ENCODE measurements around the gene UNC13D. TPM values are rescaled to one million over a fixed set of nuclear protein-coding genes. Genes with fewer than 3 reads are reported as not detected.
"Not testable (repeated sequence)": the region's sequence is repeated elsewhere in the genome, so short reads cannot be mapped to it uniquely, and the experiment has no call there.

Gene UNC13D
- total RNA-seq, 1 experiment from 2014 or later = 20.2 TPM

- Histone ChIP-seq H3K9me3 (ENCODE audit: control insufficient read depth in 1 of 2, insufficient read depth in 1 of 2, low read depth in 1 of 2, low read length in 2 of 2) (no peaks in the 10 kb centered on the region), H2AFZ (ENCODE audit: low read depth, low read length, poor library complexity, severe bottlenecking) (peak overlapping the region; percentile 43), H3K36me3 (ENCODE audit: control insufficient read depth in 1 of 2, insufficient read depth in 2 of 2, low read length in 2 of 2) (peaks cover 0 to 4% of the 10 kb centered on the region in 2 experiments; a peak in 1 of 4 replicates), H3K9ac (ENCODE audit: low read length) (peak overlapping the region; percentile 31), H3K9me2 (ENCODE audit: insufficient read depth) (no peaks in the 10 kb centered on the region), H4K20me1 (ENCODE audit: insufficient read depth) (no peaks in the 10 kb centered on the region), H3K27me3 (ENCODE audit: insufficient read depth, low read length) (no peaks in the 10 kb centered on the region), H3K27ac (ENCODE audit: low read depth, low read length) (peak overlapping the region; percentile 54; the same call in 1 of the 2 replicates), H3K4me1 (ENCODE audit: control insufficient read depth in 1 of 2, insufficient read depth in 2 of 2, low read length in 2 of 2) (peaks cover 46 to 59% of the 10 kb centered on the region in 2 experiments), H3K4me2 (ENCODE audit: low read length) (peak overlapping the region; percentile 44), H3K79me2 (ENCODE audit: insufficient read depth, low read length) (no peaks in the 10 kb centered on the region; the same call in 1 of the 2 replicates), H3K4me3 (replicated peaks in 1 of 2; ENCODE audit: low read depth in 1 of 2, low read length in 2 of 2) (no peak overlapping the region)
- no TSS peak for BruUV-seq (replicated peaks)
- TF ChIP-seq ZBTB33 (IDR thresholded peaks at IDR 0.05; ENCODE audit: extremely low read depth, insufficient replicate concordance, low read length) = no peak
- 0 out of 2 replicates have a peak, but pooled peaks have one; percentile 15 for TF ChIP-seq ZFX (IDR thresholded peaks at IDR 0.05)
- ATAC-seq (no peak), DNase-seq (ENCODE audit: low read depth, low spot score) (no peak)
- intact Hi-C loops (cut with micrococcal nuclease) = no loop called here
- POLR2A ChIA-PET = interaction anchor here (0.6 to 5.0 kb wide), 5 partner anchors 14 to 93 kb away, joined by 3 to 27 read pairs (median 7); partner anchors contain the start of genes TRIM65 and WBP2
- CTCF ChIA-PET = interaction anchor here (2.1 to 5.0 kb wide), 2 partner anchors 9 to 14 kb away, joined by 5 to 52 read pairs; partner anchors contain the start of gene WBP2
- RAD21 ChIA-PET (ENCODE audit: low non-redundant PET in 1 of 2, low total read pairs in 2 of 2, uncharacterized antibody in 2 of 2, unreplicated experiment in 2 of 2) = no interaction called here
These were observed 25.3 kb upstream of the UNC13D start for GRCh38 chr17:75869282-75870141.

GRCh38 chr17:75868730-75869281 lies 24.6 kb upstream of the UNC13D start:
- intact Hi-C loops (cut with micrococcal nuclease); H3K9me2 ChIP-seq (ENCODE audit: insufficient read depth); RAD21 ChIA-PET (ENCODE audit: low non-redundant PET in 1 of 2, low total read pairs in 2 of 2, uncharacterized antibody in 2 of 2, unreplicated experiment in 2 of 2); H3K36me3 ChIP-seq (ENCODE audit: control insufficient read depth in 1 of 2, insufficient read depth in 2 of 2, low read length in 2 of 2); H4K20me1 ChIP-seq (ENCODE audit: insufficient read depth); H3K27me3 ChIP-seq (ENCODE audit: insufficient read depth, low read length); ATAC-seq; DNase-seq (ENCODE audit: low read depth, low spot score); H3K9me3 ChIP-seq (ENCODE audit: control insufficient read depth in 1 of 2, insufficient read depth in 1 of 2, low read depth in 1 of 2, low read length in 2 of 2); H3K79me2 ChIP-seq (ENCODE audit: insufficient read depth, low read length); BruUV-seq (replicated peaks); H3K9ac ChIP-seq (ENCODE audit: low read length); H3K4me3 ChIP-seq (replicated peaks in 1 of 2; ENCODE audit: low read depth in 1 of 2, low read length in 2 of 2): not testable (repeated sequence)
- CTCF ChIA-PET = interaction anchor here (2.1 kb wide), 1 partner anchor 14 kb away, joined by 5 read pairs; the partner anchor contains the start of gene WBP2
- Histone ChIP-seq H3K4me2 (ENCODE audit: low read length) (peak overlapping the region; percentile 44; the same call in 1 of the 2 replicates), H3K27ac (ENCODE audit: low read depth, low read length) (peak overlapping the region; percentile 54; the same call in 1 of the 2 replicates), H2AFZ (ENCODE audit: low read depth, low read length, poor library complexity, severe bottlenecking) (peak overlapping the region; percentile 43), H3K4me1 (ENCODE audit: control insufficient read depth in 1 of 2, insufficient read depth in 2 of 2, low read length in 2 of 2) (peaks cover 44 to 55% of the 10 kb centered on the region in 2 experiments)
- POLR2A ChIA-PET = interaction anchor here (1.0 kb wide), 1 partner anchor 14 kb away, joined by 3 read pairs; the partner anchor contains the start of gene WBP2

- H3K4me2 ChIP-seq (ENCODE audit: low read length); H3K27ac ChIP-seq (ENCODE audit: low read depth, low read length); ATAC-seq; H3K9me3 ChIP-seq (ENCODE audit: control insufficient read depth in 1 of 2, insufficient read depth in 1 of 2, low read depth in 1 of 2, low read length in 2 of 2); H3K9ac ChIP-seq (ENCODE audit: low read length); H3K27me3 ChIP-seq (ENCODE audit: insufficient read depth, low read length); intact Hi-C loops (cut with micrococcal nuclease); H3K36me3 ChIP-seq (ENCODE audit: control insufficient read depth in 1 of 2, insufficient read depth in 2 of 2, low read length in 2 of 2); CTCF ChIA-PET; H4K20me1 ChIP-seq (ENCODE audit: insufficient read depth); H3K4me3 ChIP-seq (replicated peaks in 1 of 2; ENCODE audit: low read depth in 1 of 2, low read length in 2 of 2); BruUV-seq (replicated peaks); H2AFZ ChIP-seq (ENCODE audit: low read depth, low read length, poor library complexity, severe bottlenecking); H3K79me2 ChIP-seq (ENCODE audit: insufficient read depth, low read length); H3K9me2 ChIP-seq (ENCODE audit: insufficient read depth); DNase-seq (ENCODE audit: low read depth, low spot score): not testable (repeated sequence)
- ChIA-PET POLR2A (interaction anchor here (0.9 to 1.3 kb wide), 3 partner anchors 10 to 86 kb away, joined by 3 to 4 read pairs (median 3); partner anchors contain the start of gene WBP2), RAD21 (ENCODE audit: low non-redundant PET in 1 of 2, low total read pairs in 2 of 2, uncharacterized antibody in 2 of 2, unreplicated experiment in 2 of 2) (interaction anchor here in 1 of 2 experiments (0.7 kb wide), 1 partner anchor 12 kb away, joined by 4 read pairs; no protein-coding TSS in a partner anchor)
- H3K4me1 ChIP-seq (ENCODE audit: control insufficient read depth in 1 of 2, insufficient read depth in 2 of 2, low read length in 2 of 2) = peaks cover 21 to 39% of the 10 kb centered on the region in 2 experiments
These were observed 21.4 kb upstream of the UNC13D start for GRCh38 chr17:75865404-75866188.
